Right lobe of liver (tissue), 6 donors: ENCODE measurements around the gene SHC3. TPM values are rescaled to one million over a fixed set of nuclear protein-coding genes. Genes with fewer than 3 reads are reported as not detected.
A peak's percentile ranks its signal among the peaks of the same experiment; 100 is the strongest.

Experiments
- ATAC-seq, 4 donors: fragments of 200-7000 bp; cut with Tn5 transposase; one replicate each; pipeline ENCODE4 v1.9.1; 2020; ENCODE audit warnings: mild to moderate bottlenecking in 4 of 4, moderate library complexity in 4 of 4
- DNase-seq, 3 donors: peaks; one replicate each; pipeline ENCODE4 v3.0.0-alpha.2; 2020
- H3K27ac ChIP-seq, 3 donors: fragments of 200-600 bp; one replicate each; pipeline ENCODE4 v1.8.0; 2022
- H3K27me3 ChIP-seq, 2 donors: fragments of 200-600 bp; one replicate each; pipeline ENCODE4 v1.8.0; 2022
- H3K36me3 ChIP-seq, 4 donors: fragments of 200-600 bp; sonication (generic) in 1 of 4; one replicate each; pipeline versions ENCODE4 v1.5.1 to v1.8.0; 2017 to 2022; ENCODE audit warnings: control low read depth in 1 of 4
- H3K4me1 ChIP-seq, 4 donors: fragments of 200-600 bp; sonication (generic) in 1 of 4; one replicate each; pipeline versions ENCODE4 v1.5.1 to v1.8.0; 2017 to 2022; ENCODE audit warnings: control low read depth in 1 of 4
- H3K4me3 ChIP-seq, 3 donors: fragments of 200-600 bp; one replicate each; pipeline ENCODE4 v1.8.0; 2022
- H3K9me3 ChIP-seq, 4 donors: fragments of 200-600 bp; sonication (generic) in 1 of 4; one replicate each; pipeline versions ENCODE4 v1.5.1 to v1.8.0; 2017 to 2022; ENCODE audit warnings: control low read depth in 1 of 4
- POLR2A ChIP-seq: fragments of 450-650 bp; IDR thresholded peaks from one replicate; pipeline ENCODE4 v1.6.1; 2017; ENCODE audit warnings: antibody characterized with exemption, mild to moderate bottlenecking
- WGBS: methylation state at CpG from one replicate; pipeline ENCODE4 v1.1.6; 2018; ENCODE audit warnings: low coverage, low lambda C conversion rate; ENCODE audit not compliant: insufficient coverage; ENCODE audit errors: missing lambda C conversion rate; 5-methylcytosine and 5-hydroxymethylcytosine counted together
- intact Hi-C, 2 donors: fragments of 100-400 bp; cut with DNase I; formaldehyde crosslinking; loops; one replicate each; pipeline versions ENCODE4 v1.11.2 to v1.14.1; 2022
- total RNA-seq, 6 experiments: library from RNA; depleted of rRNA in 2 of 6; stranded (reverse); fragments of >200 nt in 2 of 6; fragmentation: NEBNext Ultra II Directional in 3 of 6; extraction: Animal tissue kit (Norgen Biotek cat#: 25700) in 3 of 6; gene quantifications; one replicate each; pipeline versions ENCODE4 v1.1.0 to v1.2.4, GENCODE V29; 2016 to 2023
- TF ChIP-seq, protein P1 (sequence below), 4 donors: fragments of 200-600 bp in 3 of 4; fragments of 450-650 bp in 1 of 4; IDR thresholded peaks; one replicate each; pipeline versions ENCODE4 v1.5.1 to v1.8.0; 2016 to 2022; ENCODE audit warnings: antibody characterized with exemption in 4 of 4, mild to moderate bottlenecking in 2 of 4
- donor health status: DM: no; HTN: yes; CAD: no.
- donor health status: DM: no; HTN: no; CAD: no.
- donor health status: DM: no; HTN: no; CAD: no.
- donor health status: DM: no; HTN: yes; CAD: no.
- donor health status: DM: no; HTN: yes; CAD: no.

Gene SHC3
- total RNA-seq, 6 experiments from 2014 or later = 0.05 to 0.35 (median 0.17) TPM

DNA sequence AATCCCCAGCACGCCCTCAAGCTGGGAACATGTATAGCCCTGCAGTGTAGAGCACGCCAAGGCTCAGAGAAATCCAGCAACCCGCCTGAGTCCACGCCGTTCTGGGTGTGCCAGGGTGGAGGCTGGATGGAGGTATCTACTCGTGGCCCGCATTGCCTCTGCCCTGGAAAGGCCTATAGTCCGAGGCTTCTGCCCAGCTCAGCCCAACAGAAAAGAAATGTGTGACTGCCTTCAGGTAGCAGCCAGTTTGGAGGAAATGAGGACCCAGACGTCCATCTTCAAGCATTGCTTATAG is 169.1 kb downstream of the SHC3 start:
- H3K9me3 ChIP-seq = no peaks in the 10 kb centered on the region
- intact Hi-C loops = no loop called here
- H3K27ac ChIP-seq = no peak overlapping the region

DNA sequence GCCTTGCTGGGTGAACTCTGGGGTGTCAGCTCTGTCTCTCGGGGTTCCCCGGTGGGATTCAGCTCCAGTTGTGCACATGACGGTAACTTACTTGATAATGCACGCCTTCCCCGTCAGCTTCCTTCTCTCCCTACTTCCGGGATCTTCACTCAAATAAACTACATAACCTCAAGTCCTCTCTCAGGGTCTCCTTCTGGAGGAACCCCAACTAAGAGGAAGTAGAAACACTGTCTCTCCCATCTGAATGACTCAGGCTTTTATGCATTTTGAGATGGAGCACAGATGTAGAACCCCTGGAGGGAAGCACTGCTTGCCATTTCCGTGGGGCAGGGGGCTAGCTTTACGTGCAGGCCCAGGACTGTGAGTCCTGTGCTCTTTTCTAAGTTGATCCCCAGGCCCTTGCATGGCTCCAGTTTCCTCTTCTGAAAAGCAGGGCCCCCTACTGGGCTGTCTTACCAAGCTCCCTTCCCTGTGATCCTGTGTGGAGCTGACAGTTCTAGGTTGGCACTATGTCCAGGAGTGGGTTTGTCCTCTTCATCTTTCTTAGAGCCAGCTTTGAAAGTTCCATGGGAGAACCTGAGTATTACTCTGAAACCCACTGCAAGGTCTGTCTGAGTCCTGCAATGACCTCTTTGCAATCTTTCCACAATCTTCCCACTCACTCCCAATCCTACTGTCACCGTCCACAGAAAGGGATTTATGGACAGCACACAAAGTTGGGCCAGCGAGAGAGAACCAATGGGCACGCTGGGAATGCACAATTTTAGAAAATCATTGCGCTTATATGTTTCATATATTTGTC is 169.7 kb downstream of the SHC3 start:
- H3K27me3 ChIP-seq = no peaks in the 10 kb centered on the region
- H3K9me3 ChIP-seq = no peaks in the 10 kb centered on the region
- intact Hi-C loops = no loop called here
- no peak overlapping the region for H3K4me3 ChIP-seq
- 95% methylated on average over 4 of the region's 12 CpGs for WGBS
- DNase-seq (no peak), ATAC-seq (peak in 1 of 4 donors; percentile 25)
- TF ChIP-seq, protein P1, sequence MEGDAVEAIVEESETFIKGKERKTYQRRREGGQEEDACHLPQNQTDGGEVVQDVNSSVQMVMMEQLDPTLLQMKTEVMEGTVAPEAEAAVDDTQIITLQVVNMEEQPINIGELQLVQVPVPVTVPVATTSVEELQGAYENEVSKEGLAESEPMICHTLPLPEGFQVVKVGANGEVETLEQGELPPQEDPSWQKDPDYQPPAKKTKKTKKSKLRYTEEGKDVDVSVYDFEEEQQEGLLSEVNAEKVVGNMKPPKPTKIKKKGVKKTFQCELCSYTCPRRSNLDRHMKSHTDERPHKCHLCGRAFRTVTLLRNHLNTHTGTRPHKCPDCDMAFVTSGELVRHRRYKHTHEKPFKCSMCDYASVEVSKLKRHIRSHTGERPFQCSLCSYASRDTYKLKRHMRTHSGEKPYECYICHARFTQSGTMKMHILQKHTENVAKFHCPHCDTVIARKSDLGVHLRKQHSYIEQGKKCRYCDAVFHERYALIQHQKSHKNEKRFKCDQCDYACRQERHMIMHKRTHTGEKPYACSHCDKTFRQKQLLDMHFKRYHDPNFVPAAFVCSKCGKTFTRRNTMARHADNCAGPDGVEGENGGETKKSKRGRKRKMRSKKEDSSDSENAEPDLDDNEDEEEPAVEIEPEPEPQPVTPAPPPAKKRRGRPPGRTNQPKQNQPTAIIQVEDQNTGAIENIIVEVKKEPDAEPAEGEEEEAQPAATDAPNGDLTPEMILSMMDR (IDR thresholded peaks at IDR 0.05) = no peak
- H3K27ac ChIP-seq = no peak overlapping the region
- no peaks in the 10 kb centered on the region for H3K4me1 ChIP-seq
- H3K36me3 ChIP-seq = no peaks in the 10 kb centered on the region

More for the DNA sequence above, 169.1 kb downstream of the SHC3 start:
- Histone ChIP-seq H3K4me1 (no peaks in the 10 kb centered on the region), H3K36me3 (no peaks in the 10 kb centered on the region), H3K4me3 (no peak overlapping the region), H3K27me3 (no peaks in the 10 kb centered on the region)
- DNase-seq = no peak
- WGBS = 72% methylated on average over 6 of the region's 9 CpGs
- TF ChIP-seq POLR2A = no peak
- TF ChIP-seq, protein P1 (IDR thresholded peaks at IDR 0.05) = no peak
- ATAC-seq = no peak

DNA sequence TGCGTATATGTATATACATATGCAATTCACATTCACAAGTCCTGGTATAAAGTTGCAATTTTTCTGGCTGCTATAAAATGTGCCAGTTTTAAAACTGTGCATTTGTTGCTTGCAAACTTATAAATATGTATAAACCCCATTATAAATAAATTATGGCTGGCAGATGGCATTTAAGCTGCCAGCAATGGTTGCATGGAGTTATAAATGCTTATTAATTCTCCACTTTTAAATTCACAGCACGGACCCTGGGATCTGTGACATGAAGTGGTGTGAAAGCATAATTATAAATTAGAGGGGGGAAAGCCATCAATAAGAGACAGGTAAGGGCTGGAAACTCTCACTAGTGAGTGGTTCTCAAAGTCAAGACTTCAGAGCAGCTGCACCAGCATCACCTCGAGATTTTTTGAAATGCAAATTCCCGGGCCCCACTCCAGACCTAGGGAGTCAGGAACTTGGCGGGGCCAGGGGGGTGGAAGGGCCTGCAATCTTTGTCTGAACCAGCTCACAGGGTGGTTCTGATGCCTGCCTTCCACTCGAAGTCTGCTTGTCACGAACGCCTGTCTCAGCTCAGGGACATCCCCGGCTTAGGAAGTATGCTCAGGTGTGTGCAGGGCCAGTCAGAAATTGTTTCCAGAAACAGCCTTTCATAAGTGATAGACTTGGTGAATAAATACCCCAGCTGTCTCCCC is 170.4 kb downstream of the SHC3 start:
- no peaks in the 10 kb centered on the region for H3K9me3 ChIP-seq
- TF ChIP-seq POLR2A = no peak
- TF ChIP-seq, protein P1 (IDR thresholded peaks at IDR 0.05) = no peak
- H3K27me3 ChIP-seq = no peaks in the 10 kb centered on the region
- DNase-seq (no peak), ATAC-seq (no peak)
- WGBS = 68% methylated on average over 4 of the region's 9 CpGs
- intact Hi-C loops = no loop called here
- no peaks in the 10 kb centered on the region for H3K36me3 ChIP-seq
- no peak overlapping the region for H3K4me3 ChIP-seq
- H3K27ac ChIP-seq = no peak overlapping the region
- H3K4me1 ChIP-seq = no peaks in the 10 kb centered on the region

DNA sequence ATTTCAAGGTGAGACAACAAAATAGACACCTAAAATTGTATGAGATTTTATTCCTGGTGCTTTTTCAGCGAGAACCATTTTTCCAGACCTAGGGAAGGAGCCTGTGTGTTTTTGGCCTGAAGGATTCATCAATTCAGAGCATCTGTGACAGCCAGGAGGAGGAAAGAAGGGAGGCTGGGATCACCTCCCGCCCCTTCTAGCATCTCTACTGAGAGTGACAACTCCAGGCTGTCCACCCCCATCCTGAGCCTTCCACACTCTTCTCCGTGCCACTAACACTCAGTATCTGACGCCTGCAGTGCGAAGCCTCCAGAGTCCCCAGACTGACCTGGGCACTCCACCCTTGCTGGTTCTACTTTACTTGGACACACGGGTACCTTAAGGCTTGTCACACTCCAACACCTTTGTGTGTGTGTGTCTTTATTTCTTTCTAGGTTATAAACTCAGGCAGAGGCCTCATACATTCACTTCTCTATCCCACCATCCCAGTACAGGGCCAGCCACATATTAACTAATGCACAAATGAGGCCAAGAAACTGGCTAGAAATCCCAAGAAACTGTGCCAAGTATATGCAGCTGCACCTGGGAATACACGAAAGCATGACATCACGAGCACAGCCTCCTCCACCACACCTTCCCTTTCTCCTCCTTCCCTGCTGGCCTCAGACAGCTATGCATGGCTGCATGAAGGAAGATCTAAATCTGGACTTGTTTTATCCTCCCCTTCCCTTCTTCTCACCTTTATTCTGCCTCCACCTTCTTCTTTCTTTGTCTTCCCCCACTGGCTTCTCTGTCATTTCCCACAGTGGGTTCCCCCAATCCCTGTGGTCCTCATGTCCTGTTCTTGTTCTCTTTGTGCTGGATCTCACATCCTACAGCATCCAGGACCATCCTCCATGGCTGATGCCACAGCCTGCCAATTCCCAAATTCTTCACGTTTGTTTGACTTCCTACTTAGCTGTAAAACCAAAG is 171.3 kb downstream of the SHC3 start:
- ATAC-seq = no peak
- TF ChIP-seq, protein P1 (IDR thresholded peaks at IDR 0.05) = no peak
- TF ChIP-seq POLR2A = no peak
- H3K4me1 ChIP-seq = no peaks in the 10 kb centered on the region
- H3K9me3 ChIP-seq = no peaks in the 10 kb centered on the region
- no peaks in the 10 kb centered on the region for H3K27me3 ChIP-seq
- 61% methylated on average over 8 of the region's 9 CpGs for WGBS
- no peaks in the 10 kb centered on the region for H3K36me3 ChIP-seq
- no peak overlapping the region for H3K4me3 ChIP-seq
- intact Hi-C loops = no loop called here
- DNase-seq = no peak
- H3K27ac ChIP-seq = no peak overlapping the region
